Neural progenitor cell (in vitro differentiated cells): Measurements from ENCODE around the gene CFDP1. TPM values are rescaled to one million over a fixed set of nuclear protein-coding genes. Genes with fewer than 3 reads are reported as not detected.

Experiments used
- DNase-seq: peaks from one replicate; pipeline ENCODE4 v3.0.0-alpha.2; 2016; ENCODE audit warnings: low spot score
- H2AFZ ChIP-seq: fragments of 200-600 bp; sonication (generic); replicated peaks from 2 replicates; pipeline ENCODE4 v1.6.1; 2016; ENCODE audit warnings: antibody characterized with exemption
- H3F3A ChIP-seq: fragments of 200-600 bp; sonication (generic); 2 replicates; pipeline ENCODE4 v1.6.1; 2016; ENCODE audit warnings: antibody characterized with exemption, low read depth
- H3K27ac ChIP-seq: fragments of 200-600 bp; sonication (generic); 2 replicates; pipeline ENCODE4 v1.5.1; 2016; ENCODE audit warnings: mild to moderate bottlenecking
- H3K27me3 ChIP-seq: fragments of 200-600 bp; sonication (generic); 2 replicates; pipeline ENCODE4 v1.6.1; 2016; ENCODE audit warnings: mild to moderate bottlenecking, moderate library complexity
- H3K36me3 ChIP-seq: fragments of 200-600 bp; sonication (generic); 2 replicates; pipeline ENCODE4 v1.5.1; 2016
- H3K4me1 ChIP-seq: fragments of 200-600 bp; sonication (generic); 2 replicates; pipeline ENCODE4 v1.6.1; 2016; ENCODE audit warnings: mixed run types
- H3K4me2 ChIP-seq: fragments of 200-600 bp; sonication (generic); 2 replicates; pipeline ENCODE4 v1.6.1; 2016
- H3K4me3 ChIP-seq: fragments of 200-600 bp; sonication (generic); 2 replicates; pipeline ENCODE4 v1.5.1; 2016
- H3K79me2 ChIP-seq: fragments of 200-600 bp; sonication (generic); 2 replicates; pipeline ENCODE4 v1.6.1; 2016; ENCODE audit warnings: low read depth
- H3K9ac ChIP-seq: fragments of 200-600 bp; sonication (generic); 2 replicates; pipeline ENCODE4 v1.6.1; 2016
- H3K9me3 ChIP-seq: fragments of 200-600 bp; sonication (generic); 2 replicates; pipeline ENCODE4 v1.5.1; 2016; ENCODE audit warnings: low read depth
- H4K20me1 ChIP-seq: fragments of 200-600 bp; sonication (generic); 2 replicates; pipeline ENCODE4 v1.6.1; 2016; ENCODE audit warnings: low read depth
- H3K27ac Mint-ChIP-seq: 3 replicates; pipeline ENCODE4 v1.8.0; 2021; ENCODE audit warnings: mixed read lengths
- H3K27me3 Mint-ChIP-seq: 2 replicates; pipeline ENCODE4 v1.8.0; 2022; ENCODE audit warnings: low read depth, mild to moderate bottlenecking, inconsistent platforms, moderate library complexity, mixed read lengths; ENCODE audit not compliant: insufficient read depth
- H3K36me3 Mint-ChIP-seq: 3 replicates; pipeline ENCODE4 v1.8.0; 2021; ENCODE audit warnings: mixed read lengths
- H3K4me1 Mint-ChIP-seq: 3 replicates; pipeline ENCODE4 v1.8.0; 2021; ENCODE audit warnings: mixed read lengths
- H3K4me3 Mint-ChIP-seq: 3 replicates; pipeline ENCODE4 v1.8.0; 2021; ENCODE audit warnings: mild to moderate bottlenecking, moderate library complexity, mixed read lengths
- H3K9me3 Mint-ChIP-seq: 3 replicates; pipeline ENCODE4 v1.8.0; 2020; ENCODE audit warnings: mixed read lengths
- EZH2 ChIP-seq: fragments of 200-600 bp; sonication (generic); IDR thresholded peaks from 2 replicates; pipeline ENCODE4 v1.6.1; 2017; ENCODE audit warnings: antibody characterized with exemption, mild to moderate bottlenecking, moderate library complexity
- EZH2phosphoT487 ChIP-seq: fragments of 200-600 bp; sonication (generic); IDR thresholded peaks from 2 replicates; pipeline ENCODE4 v1.6.1; 2017; ENCODE audit warnings: antibody characterized with exemption
- total RNA-seq: library from RNA; depleted of rRNA; stranded (reverse); fragments of >200 nt; gene quantifications from 2 replicates; pipeline ENCODE4 v1.2.3, GENCODE V29; 2015; ENCODE audit warnings: low replicate concordance
- TF ChIP-seq, protein P1 (sequence below): fragments of 200-600 bp; sonication (generic); IDR thresholded peaks from 2 replicates; pipeline ENCODE4 v1.5.1; 2017; ENCODE audit warnings: antibody characterized with exemption, mild to moderate bottlenecking

The CFDP1 gene
- total RNA-seq, 1 donor from 2014 or later = 159 TPM

DNA sequence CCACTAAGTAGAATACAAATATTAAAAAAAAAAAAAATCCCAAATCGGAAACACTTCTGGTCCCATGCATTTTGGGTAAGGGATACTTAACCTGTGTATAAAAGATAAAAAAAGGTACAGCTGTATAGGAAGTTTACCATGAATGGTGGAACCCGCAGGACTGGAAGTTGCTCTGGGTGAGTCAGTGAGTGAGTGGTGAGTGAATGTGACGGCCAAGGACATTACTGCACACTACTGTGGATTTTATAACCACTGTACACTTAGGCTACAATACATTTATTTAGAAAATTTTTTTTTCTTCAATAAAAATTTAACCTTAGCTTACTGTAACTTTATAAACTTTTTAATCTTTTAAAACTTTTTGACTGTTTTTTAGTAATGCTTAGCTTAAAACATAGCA lies 110.6 kb downstream of the CFDP1 start:
- no peak overlapping the region for H3K4me2 ChIP-seq
- TF ChIP-seq EZH2 = no peak
- TF ChIP-seq, protein P1, sequence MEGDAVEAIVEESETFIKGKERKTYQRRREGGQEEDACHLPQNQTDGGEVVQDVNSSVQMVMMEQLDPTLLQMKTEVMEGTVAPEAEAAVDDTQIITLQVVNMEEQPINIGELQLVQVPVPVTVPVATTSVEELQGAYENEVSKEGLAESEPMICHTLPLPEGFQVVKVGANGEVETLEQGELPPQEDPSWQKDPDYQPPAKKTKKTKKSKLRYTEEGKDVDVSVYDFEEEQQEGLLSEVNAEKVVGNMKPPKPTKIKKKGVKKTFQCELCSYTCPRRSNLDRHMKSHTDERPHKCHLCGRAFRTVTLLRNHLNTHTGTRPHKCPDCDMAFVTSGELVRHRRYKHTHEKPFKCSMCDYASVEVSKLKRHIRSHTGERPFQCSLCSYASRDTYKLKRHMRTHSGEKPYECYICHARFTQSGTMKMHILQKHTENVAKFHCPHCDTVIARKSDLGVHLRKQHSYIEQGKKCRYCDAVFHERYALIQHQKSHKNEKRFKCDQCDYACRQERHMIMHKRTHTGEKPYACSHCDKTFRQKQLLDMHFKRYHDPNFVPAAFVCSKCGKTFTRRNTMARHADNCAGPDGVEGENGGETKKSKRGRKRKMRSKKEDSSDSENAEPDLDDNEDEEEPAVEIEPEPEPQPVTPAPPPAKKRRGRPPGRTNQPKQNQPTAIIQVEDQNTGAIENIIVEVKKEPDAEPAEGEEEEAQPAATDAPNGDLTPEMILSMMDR = no peak
- TF ChIP-seq EZH2phosphoT487 = no peak
- H3K36me3 Mint-ChIP-seq = peaks cover 5% of the 10 kb centered on the region
- H3F3A ChIP-seq = no peaks in the 10 kb centered on the region
- H3K9me3 ChIP-seq = no peaks in the 10 kb centered on the region
- H3K27ac Mint-ChIP-seq = no peak overlapping the region
- no peak overlapping the region for H3K27ac ChIP-seq
- H3K79me2 ChIP-seq = no peaks in the 10 kb centered on the region
- DNase-seq = no peak
- H3K36me3 ChIP-seq = no peaks in the 10 kb centered on the region
- peaks cover 57% of the 10 kb centered on the region for H3K4me1 Mint-ChIP-seq
- H4K20me1 ChIP-seq = peaks cover 8% of the 10 kb centered on the region
- H3K4me3 Mint-ChIP-seq = no peak overlapping the region
- H3K27me3 Mint-ChIP-seq = no peaks in the 10 kb centered on the region
- no peaks in the 10 kb centered on the region for H3K9me3 Mint-ChIP-seq
- no peak overlapping the region for H3K9ac ChIP-seq
- H3K27me3 ChIP-seq = no peaks in the 10 kb centered on the region
- H3K4me1 ChIP-seq = peaks cover 17% of the 10 kb centered on the region
- no peak overlapping the region for H2AFZ ChIP-seq
- H3K4me3 ChIP-seq = no peak overlapping the region

DNA sequence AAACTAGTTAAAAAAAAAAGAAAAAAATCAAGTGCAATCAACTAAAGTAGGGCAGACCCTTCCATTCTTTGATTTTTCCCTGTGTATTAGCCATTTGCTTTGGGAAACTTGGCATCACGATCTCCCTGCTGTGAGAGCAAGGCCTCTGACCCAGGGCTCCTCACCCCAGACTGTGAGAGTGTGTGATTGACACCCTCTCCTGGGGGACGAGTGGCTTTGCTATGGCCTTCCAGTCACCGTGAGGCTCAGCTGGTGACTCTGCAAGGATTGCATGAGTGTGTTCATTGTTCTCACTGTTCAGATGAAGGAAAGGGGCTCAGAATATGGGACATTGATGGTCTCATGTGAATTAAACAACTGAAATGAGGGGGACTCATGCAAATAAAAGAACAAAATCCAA lies 112.9 kb downstream of the CFDP1 start:
- Histone ChIP-seq H3K27ac (no peak overlapping the region), H3K4me1 (peaks cover 17% of the 10 kb centered on the region), H3F3A (no peaks in the 10 kb centered on the region), H3K9ac (no peak overlapping the region), H2AFZ (no peak overlapping the region), H3K79me2 (no peaks in the 10 kb centered on the region), H3K27me3 (no peaks in the 10 kb centered on the region), H3K4me2 (peak overlapping the region; percentile 25), H3K4me3 (no peak overlapping the region), H3K36me3 (no peaks in the 10 kb centered on the region), H3K9me3 (no peaks in the 10 kb centered on the region), H4K20me1 (peaks cover 8% of the 10 kb centered on the region)
- DNase-seq = peak; percentile 58
- Mint-ChIP-seq H3K27me3 (no peaks in the 10 kb centered on the region), H3K36me3 (peaks cover 17% of the 10 kb centered on the region), H3K4me3 (peak overlapping the region; percentile 70), H3K9me3 (no peaks in the 10 kb centered on the region), H3K4me1 (peaks cover 58% of the 10 kb centered on the region), H3K27ac (peak overlapping the region; percentile 96)
- TF ChIP-seq EZH2 = no peak
- TF ChIP-seq, protein P1 = no peak

DNA sequence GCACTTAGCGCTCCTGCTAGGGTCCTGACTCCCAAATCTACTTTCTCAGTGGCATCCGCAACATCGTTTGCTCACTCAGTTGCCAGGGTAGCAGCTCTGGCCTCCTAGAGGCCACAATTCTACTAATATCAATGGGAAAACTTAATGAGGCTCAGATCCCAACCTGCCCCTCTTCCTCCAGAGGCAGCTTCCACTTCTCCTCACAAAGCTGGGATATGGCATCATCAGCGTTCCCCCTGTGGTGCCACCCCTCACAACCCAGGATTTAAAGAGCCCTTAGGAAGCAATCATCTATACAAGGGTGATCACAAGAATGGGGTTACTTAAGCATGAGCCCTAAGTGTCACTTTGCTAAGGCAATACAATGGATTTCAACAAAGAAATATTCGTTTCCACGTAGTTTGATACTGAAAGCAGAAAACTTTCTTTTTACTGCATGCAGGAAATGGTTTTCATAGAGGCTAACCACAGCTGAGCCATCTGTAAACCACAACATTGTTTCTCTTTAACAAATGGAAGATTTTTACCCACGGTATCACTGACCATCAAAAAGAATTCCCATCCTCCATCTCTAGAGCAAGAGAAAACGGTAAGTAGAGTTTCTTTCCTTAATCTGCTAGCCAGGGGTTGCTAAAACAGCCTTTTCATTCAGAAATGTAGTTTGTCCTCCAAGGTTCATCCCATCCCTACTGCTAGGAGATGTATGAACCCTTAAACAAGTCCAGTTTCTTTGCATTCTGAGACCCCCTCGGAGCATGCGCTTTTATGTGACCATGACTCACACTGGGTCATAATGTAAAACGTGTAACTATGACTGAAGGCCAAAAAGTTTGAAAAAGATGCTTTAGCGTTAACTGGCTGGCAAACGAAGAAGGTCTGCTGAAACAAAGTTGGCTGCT lies 113.5 kb downstream of the CFDP1 start:
- Histone ChIP-seq H3K4me2 (peak overlapping the region; percentile 25), H3K9ac (no peak overlapping the region), H3K36me3 (no peaks in the 10 kb centered on the region), H2AFZ (no peak overlapping the region), H4K20me1 (peaks cover 8% of the 10 kb centered on the region), H3K4me3 (no peak overlapping the region), H3K79me2 (no peaks in the 10 kb centered on the region), H3K9me3 (no peaks in the 10 kb centered on the region), H3K4me1 (peaks cover 17% of the 10 kb centered on the region), H3K27me3 (no peaks in the 10 kb centered on the region), H3K27ac (no peak overlapping the region), H3F3A (no peaks in the 10 kb centered on the region)
- DNase-seq = no peak
- Mint-ChIP-seq H3K9me3 (no peaks in the 10 kb centered on the region), H3K27me3 (no peaks in the 10 kb centered on the region), H3K4me1 (peaks cover 51% of the 10 kb centered on the region), H3K4me3 (peak overlapping the region; percentile 70), H3K36me3 (peaks cover 18% of the 10 kb centered on the region), H3K27ac (peak overlapping the region; percentile 96)
- TF ChIP-seq EZH2phosphoT487 (no peak), EZH2 (no peak)
- TF ChIP-seq, protein P1 = no peak
